BJ (cell line): Measurements from ENCODE around the gene NR2F1-AS1. TPM values are rescaled to one million over a fixed set of nuclear protein-coding genes. Genes with fewer than 3 reads are reported as not detected.

Experiments
- CTCF ChIA-PET: fragments of 350-600 bp; formaldehyde crosslinking; extraction: SDS; loops from one replicate; lab custom pipeline; 2021; ENCODE audit warnings: antibody characterized with exemption, inconsistent platforms; lab: Yijun Ruan, JAX
- POLR2A ChIA-PET: fragments of 300-600 bp; sonication (Branson Sonifier 250); formaldehyde crosslinking; extraction: SDS; loops from one replicate; lab custom pipeline; 2021; ENCODE audit warnings: antibody characterized with exemption; lab: Charles Lee
- DNase-seq: peaks from one replicate; pipeline ENCODE4 v3.0.0-alpha.2; 2011; ENCODE audit warnings: low read depth
- H3K27me3 ChIP-seq: 2 replicates; pipeline ENCODE4 v1.6.0; 2011; ENCODE audit warnings: low read length; ENCODE audit not compliant: control insufficient read depth, insufficient read depth
- H3K36me3 ChIP-seq: 2 replicates; pipeline ENCODE4 v1.5.1; 2011; ENCODE audit warnings: low read length; ENCODE audit not compliant: control insufficient read depth, insufficient read depth
- H3K4me3 ChIP-seq: 2 replicates; pipeline ENCODE4 v1.5.1; 2011; ENCODE audit warnings: low read depth, mild to moderate bottlenecking, control low read depth, low read length
- polyA plus RNA-seq: library from polyadenylated mRNA; depleted of rRNA; stranded (reverse); fragments of >200 nt; gene quantifications from 2 replicates; pipeline ENCODE4 v1.2.3, GENCODE V29; 2011; rRNA removed
- TF ChIP-seq, protein P1 (sequence below): IDR thresholded peaks from 2 replicates; pipeline ENCODE4 v1.5.1; 2011; ENCODE audit warnings: low read depth, mild to moderate bottlenecking, control low read depth, inconsistent platforms, low read length, moderate library complexity; ENCODE audit not compliant: insufficient read depth

Gene NR2F1-AS1
- polyA plus RNA-seq, 1 experiment: 13.7 TPM

- H3K36me3 ChIP-seq: no peaks in the 10 kb centered on the region
- TF ChIP-seq, protein P1, sequence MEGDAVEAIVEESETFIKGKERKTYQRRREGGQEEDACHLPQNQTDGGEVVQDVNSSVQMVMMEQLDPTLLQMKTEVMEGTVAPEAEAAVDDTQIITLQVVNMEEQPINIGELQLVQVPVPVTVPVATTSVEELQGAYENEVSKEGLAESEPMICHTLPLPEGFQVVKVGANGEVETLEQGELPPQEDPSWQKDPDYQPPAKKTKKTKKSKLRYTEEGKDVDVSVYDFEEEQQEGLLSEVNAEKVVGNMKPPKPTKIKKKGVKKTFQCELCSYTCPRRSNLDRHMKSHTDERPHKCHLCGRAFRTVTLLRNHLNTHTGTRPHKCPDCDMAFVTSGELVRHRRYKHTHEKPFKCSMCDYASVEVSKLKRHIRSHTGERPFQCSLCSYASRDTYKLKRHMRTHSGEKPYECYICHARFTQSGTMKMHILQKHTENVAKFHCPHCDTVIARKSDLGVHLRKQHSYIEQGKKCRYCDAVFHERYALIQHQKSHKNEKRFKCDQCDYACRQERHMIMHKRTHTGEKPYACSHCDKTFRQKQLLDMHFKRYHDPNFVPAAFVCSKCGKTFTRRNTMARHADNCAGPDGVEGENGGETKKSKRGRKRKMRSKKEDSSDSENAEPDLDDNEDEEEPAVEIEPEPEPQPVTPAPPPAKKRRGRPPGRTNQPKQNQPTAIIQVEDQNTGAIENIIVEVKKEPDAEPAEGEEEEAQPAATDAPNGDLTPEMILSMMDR: no peak
- no peak for DNase-seq
- CTCF ChIA-PET: no interaction called here
- POLR2A ChIA-PET: no interaction called here
- no peaks in the 10 kb centered on the region for H3K27me3 ChIP-seq
- no peak overlapping the region for H3K4me3 ChIP-seq
These were observed 209.1 kb downstream of the NR2F1-AS1 start for GRCh38 chr5:93371893-93372292.

DNA sequence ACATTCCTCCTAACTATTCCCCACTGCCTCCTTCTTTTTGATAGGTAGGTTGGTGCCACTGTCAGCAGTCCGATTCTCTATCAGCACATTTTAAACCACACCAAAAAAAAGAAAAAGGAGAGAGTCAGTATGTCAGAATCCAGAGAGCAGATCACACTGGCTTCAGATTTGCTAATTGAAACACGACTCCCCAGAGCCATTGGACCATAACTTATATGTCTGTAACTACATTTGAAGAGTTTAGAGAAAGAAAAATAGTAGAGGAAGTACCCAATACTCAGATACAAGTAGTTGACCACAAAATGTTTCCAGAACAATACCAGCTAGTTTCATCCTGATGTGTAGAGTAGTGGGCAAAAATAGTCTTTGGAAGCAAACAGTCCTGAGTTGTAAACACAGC lies 216.6 kb downstream of the NR2F1-AS1 start:
- POLR2A ChIA-PET: no interaction called here
- no peaks in the 10 kb centered on the region for H3K36me3 ChIP-seq
- no peaks in the 10 kb centered on the region for H3K27me3 ChIP-seq
- H3K4me3 ChIP-seq: no peak overlapping the region
- DNase-seq: no peak
- TF ChIP-seq, protein P1: no peak
- CTCF ChIA-PET: interaction anchor here (1.0 kb wide), 1 partner anchor 14 kb away, joined by 3 read pairs; no protein-coding TSS in a partner anchor

DNA sequence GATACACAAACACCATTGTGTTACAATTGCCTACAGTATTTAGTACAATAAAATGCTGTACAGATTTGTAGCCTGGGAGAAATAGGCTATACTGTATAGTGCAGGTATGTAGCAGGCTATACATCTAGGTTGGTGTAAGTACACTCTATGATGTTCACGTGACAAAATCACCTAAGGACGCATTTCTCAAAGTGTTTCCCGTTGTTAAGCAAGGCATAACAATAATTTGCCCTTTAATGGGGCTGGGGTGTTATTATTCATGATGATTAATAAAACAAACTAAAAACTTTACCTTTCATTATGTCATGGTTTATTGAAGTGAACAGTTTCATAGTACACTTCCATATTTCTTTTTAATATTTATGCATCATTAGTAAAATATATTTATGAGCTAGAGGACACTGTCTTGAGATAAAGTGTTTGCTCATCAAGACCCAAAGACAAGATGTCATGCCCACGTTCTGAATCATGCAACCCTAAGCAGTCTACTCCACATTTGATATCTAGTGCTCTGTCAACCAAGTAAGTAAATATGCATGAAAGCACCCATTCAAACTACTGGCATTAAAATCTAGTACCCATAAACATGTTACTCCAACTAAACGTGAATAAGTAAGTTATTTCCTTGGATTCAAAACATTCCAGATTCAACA lies 220.5 kb downstream of the NR2F1-AS1 start:
- no peak overlapping the region for H3K4me3 ChIP-seq
- ChIA-PET CTCF (interaction anchor here (1.0 kb wide), 1 partner anchor 10 kb away, joined by 4 read pairs; no protein-coding TSS in a partner anchor), POLR2A (no interaction called here)
- DNase-seq: no peak
- no peaks in the 10 kb centered on the region for H3K27me3 ChIP-seq
- TF ChIP-seq, protein P1: no peak
- no peaks in the 10 kb centered on the region for H3K36me3 ChIP-seq

DNA sequence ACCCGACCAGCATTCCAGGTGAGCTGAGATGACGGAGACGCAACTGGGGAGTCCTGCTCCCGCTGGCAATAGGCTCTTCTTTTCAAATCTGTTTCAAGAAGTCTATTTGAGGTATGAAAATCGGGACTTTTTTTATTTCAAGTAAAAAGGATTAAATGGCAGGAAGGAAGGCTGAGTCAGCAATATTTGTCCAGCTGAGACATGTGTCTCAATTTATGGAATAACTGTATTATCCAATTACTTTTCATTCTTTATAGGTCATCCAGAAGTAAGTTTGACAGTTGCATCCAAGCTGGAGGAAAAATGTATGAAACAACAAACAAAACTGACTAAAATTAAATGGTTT lies 221.1 kb downstream of the NR2F1-AS1 start:
- H3K4me3 ChIP-seq: no peak overlapping the region
- CTCF ChIA-PET: interaction anchor here (1.0 kb wide), 1 partner anchor 9 kb away, joined by 4 read pairs; no protein-coding TSS in a partner anchor

More for the DNA sequence above, 221.1 kb downstream of the NR2F1-AS1 start:
- TF ChIP-seq, protein P1: no peak
- no peaks in the 10 kb centered on the region for H3K27me3 ChIP-seq
- POLR2A ChIA-PET: no interaction called here
- no peaks in the 10 kb centered on the region for H3K36me3 ChIP-seq
- no peak for DNase-seq

Other genes starting within 250 kb of the NR2F1-AS1 start
- 24.6 and 39.4 TPM in 2 replicates for gene NR2F1, start 2.0 kb upstream of the NR2F1-AS1 start, polyA plus RNA-seq
- gene POU5F2, start 160.4 kb upstream of the NR2F1-AS1 start, polyA plus RNA-seq: 0.04 and 0.06 TPM in 2 replicates